HL-60/S4 treated with retinoic acid at 250 ng/mL for 4 days and 3 days (cell line): Measurements from ENCODE around the gene ZNF429.
"Not testable (repeated sequence)": the region's sequence is repeated elsewhere in the genome, so short reads cannot be mapped to it uniquely, and the experiment has no call there.

Source experiments
- in situ Hi-C: fragments of 300-500 bp; cut with MboI; formaldehyde crosslinking; loops from 2 replicates; pipeline ENCODE4 v1.7.0; 2022; ENCODE audit warnings: low sequenced_read_pairs

The ZNF429 gene

DNA sequence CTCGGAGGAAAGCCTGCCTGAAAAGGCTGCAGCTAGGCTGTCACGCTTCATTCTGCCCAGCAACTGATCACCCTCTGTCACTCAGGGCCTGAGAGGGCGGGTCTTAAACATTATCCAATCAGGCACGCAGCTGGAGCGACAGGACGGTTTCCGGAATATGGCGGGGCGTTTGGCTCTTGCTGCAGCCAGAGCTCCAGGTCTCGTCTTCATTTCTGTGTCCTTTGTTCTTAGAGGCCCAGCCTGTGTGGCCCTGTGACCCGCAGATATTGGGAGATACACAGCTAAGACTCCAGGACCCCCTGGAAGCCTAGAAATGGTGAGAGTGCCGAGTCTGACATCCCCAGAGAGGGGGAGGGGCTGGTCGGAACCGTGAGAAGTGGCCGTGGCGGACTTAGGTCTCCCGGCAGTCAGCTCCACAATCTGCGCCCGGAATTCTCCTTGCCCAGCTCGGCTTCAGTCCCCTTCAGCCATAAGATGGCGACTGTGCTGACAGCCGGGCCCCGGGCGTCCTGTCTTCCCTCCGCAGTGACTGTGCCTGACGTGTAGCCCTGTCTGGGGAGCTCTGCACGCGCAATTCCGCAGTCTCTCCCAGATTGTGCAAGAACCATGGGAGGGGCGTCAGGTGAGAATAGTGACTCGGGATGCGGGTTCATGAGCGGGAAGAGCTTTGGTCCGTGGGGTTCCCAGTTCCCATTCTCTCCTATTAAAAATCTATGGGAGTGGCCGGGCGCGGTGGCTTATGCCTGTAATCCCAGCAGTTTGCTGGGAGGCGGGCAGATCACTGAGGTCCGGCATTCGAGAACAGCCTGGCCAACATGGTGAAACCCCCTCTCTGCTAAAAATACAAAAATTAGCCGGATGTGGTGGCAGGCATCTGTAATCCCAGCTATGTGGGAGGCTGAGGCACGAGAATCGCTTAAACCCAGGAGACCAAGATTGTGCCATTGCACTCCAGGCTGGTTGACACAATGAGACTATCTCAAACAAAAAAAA is at the start of gene ZNF429:
TSS of gene ZNF429 (plus strand) at position 144 of the 993 bp plus-strand sequence. CDS start at position 314, 170 bp downstream.
- in situ Hi-C loops: no loop called here

DNA sequence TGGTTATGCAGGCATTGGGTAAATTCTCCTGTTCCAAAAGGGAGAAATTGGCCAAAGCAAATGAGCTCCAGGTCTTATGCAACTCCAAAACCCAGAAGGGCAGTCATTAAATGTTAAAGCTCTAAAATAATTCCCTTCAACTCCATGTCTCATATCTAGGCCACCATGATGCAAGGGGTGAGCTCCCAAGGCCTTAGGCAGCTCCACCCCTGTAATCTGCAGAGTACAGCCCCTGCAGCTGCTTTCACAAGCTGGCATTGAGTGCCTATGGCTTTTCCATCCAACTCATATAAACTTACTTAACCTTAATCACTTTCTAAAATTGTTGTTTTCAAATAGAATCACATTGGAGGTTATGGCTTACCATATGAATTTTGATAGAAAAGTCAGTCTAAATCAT is 44.7 kb upstream of the ZNF429 start:
- in situ Hi-C loops: no loop called here

DNA sequence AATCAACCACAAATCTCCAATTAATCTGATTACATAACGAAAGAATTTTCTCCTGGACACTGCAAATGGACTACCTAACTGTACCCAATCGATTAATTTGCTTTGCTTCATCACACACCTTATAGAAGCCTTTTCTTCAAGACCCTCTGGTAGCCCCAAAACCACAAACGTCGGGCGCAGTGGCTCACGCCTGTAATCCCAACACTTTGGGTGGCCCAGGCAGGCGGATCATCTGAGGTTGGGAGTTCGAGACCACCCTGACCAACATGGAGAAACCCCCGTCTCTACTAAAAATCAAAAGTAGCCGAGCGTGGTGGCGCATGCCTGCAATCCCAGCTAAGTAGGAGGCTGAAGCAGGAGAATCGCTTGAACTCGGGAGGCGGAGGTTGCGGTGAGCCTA is 42.9 kb upstream of the ZNF429 start:
- in situ Hi-C loops: no loop called here

DNA sequence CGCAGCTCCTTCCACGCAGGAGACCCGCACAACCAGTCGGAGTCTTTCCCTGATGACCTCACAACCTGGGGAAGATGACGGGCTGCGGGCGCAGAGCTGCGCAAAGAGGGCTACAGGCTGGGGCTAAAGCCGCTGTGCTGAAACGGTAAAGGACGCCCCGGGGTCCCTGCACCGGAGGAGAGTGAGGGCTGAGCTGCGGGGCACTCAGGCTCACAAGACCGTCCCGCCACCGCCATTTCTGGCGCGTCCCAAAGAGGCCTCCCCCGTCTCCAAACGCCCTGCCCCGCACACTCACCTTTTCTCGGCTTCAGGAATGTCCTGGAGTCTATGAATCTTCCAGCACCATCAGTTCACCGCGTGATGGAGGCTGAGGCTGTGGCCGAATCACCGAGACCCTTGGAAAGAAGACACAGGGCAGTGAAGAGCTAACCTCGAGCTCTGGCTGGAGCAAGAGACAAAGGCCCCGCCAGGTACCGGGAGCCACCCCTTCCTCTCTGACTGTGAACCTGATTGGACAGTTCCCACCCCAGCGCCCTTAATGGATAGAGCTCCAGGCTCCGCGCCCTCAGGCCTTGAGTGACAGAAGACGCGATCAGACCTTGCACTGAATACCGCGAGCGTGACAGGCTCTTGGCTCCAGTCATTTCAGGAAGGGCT is 41.8 kb upstream of the ZNF429 start:
- in situ Hi-C loops: no loop called here

DNA sequence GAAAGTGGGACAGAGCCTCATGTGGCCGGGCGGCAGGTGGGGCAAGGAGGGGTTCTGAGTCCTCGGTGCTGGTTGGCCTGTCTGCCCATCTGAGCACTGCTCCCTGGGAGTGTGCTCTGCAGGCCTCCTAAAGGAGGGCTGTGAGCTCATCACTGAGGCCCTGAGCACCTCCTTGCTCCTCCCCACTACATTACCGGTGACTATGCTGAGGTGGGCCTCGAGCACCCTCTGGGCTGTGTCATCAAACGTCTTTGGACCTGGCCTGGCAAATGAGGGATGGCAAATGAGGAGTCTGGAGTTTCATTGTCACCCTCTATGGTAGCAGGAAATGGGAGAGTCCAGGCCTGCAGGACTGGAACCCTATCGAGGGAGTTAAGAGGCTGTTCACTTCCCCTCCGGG is 38.8 kb upstream of the ZNF429 start:
- in situ Hi-C loops: no loop called here

DNA sequence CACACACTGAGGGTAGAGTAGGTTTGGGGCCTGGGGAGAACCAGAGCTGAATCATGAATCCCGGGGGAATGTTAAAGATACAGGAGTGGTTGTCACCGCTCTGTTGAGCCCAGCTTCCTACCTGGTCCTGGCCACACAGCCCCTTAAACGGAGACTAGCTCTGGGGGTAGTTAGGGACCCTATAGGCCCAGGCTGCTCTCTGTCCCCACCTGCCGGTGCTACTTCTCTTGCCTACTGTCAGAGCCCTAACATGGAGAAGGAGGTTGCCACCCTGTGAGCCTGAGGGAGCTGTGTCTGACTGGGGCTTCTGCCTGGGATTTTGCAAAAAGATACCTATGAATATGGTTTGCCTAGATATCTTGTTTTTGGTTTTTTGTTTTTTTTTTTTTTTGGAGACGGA is 36.6 kb upstream of the ZNF429 start:
- in situ Hi-C loops: no loop called here

DNA sequence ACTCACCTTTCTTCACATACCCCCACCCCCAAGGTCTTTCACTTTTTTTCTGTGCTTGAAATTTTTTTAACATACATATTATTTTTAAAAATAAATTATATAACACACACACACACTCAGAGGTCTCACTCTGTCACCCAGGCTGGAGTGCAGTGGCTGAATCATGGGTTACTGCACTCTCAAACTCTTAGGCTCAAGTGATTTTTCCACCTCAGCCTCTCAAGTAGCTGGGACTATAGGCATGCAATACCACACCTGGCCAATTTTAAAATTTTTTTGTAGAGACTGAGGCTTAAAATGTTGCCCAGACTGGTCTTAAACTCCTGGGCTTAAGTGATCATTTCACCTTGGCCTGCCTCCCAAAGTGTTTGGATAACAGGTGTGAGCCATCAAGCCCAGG is 32.9 kb upstream of the ZNF429 start:
- in situ Hi-C loops: no loop called here

DNA sequence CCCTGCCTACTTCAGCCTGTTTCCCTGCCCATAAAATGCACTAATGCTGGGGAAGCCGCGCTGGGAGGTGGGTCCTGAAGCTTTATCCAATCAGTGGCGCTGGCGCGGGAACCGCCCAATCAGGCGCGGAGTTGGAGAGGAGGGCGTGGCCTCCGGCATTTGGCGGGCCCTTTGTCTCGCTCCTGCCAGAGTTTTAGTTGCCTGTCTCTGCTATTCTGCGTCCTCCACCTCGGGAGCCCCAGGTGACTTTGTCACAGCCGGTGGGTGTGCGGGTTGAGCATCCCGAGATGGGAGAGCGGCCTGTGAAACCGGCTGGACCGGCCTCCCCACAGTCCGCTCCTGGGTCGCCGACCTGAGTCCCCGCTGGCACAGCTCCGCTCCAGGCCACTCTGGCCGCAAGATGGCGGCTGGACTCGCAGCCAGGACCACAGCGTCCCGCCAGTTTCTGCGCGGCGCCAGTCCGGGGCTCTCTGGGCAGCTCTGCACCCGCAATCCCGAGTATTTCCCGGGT is 30.7 kb upstream of the ZNF429 start:
- in situ Hi-C loops: no loop called here

DNA sequence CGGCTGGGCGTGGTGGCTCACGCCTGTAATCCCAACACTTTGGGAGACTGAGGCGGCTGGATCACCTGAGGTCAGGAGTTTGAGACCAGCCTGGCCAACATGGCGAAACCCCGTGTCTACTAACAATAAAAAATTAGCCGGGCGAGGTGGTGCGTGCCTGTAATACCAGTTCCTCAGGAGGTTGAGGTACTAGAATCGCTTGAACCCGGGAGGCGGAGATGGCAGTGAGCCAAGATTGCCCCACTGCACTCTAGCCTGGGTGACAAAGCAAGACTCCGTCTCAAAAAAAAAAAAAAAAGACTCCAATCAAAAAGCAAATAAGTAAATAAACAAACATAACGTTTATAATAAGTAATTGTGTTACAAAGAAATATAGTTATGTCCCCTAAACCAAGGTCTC is 23.0 kb upstream of the ZNF429 start:
- in situ Hi-C loops: not testable (repeated sequence)

DNA sequence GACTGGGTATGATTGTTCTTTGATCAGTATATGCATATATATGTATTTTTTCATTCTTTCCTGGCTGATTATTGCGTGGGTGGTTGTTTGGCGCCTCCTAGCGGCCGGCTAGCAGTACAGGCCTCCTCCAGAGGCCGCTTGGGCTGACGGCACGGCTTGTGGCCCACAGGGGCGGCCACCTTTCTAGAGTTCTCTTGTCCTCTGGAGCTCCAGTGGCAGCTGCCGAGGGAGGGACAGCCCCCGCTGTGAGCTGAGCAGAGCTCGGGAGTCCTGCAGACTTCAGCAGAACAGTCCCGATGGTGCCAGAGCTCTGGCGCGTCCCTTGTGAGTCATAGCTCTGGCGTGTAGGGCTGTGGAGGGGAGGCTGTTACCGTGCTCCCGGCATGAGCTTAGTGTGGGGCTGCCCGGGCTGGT is 22.5 kb upstream of the ZNF429 start:
- in situ Hi-C loops: no loop called here

DNA sequence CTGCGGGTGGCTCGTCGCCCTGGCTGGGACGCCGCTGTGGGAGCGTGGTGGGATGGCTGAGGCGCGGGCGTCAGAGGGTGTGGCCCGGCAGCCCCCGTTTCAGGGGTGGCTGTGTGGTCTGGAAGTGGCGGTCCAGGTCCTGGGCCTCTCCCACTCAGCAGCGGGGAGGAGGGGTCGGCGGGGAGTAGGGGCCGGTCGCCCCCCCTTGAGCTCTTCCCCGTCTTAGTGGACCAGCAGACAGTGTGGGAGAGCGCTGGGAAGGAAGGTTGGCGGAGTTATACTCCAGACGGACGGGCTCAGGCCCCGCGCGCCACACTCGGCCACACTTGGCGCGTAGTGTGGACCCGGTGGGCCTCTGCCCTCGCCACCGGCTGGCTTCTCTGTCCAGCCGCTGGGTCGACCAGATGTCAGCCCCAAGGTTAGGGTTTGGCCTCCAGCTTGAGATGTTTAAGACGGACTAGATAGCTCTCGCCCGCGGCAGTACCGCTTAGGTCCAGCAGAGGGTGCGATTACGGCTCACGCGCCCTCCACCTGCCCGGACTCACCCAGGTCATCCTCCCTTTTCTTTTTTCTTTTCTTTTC is 21.7 kb upstream of the ZNF429 start:
- in situ Hi-C loops: no loop called here

DNA sequence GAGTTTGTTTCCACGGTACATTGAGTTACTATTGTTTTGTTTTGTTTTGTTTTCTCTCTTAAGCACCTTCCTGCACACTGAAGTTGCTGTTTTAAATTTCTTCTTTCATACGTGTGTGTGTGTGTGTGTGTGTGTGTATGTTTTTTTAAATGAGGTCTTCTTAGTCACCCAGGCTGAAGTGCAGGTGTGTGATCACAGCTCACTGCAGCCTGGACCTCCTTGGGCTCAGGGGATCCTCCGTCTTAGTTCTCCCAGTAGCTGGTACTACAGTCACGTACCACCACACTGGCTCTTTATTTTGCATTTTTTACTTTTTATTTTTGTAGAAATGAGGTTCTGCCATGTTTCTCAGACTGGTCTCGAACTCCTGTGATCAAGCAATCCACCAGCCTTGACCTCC is 20.8 kb upstream of the ZNF429 start:
- in situ Hi-C loops: no loop called here

DNA sequence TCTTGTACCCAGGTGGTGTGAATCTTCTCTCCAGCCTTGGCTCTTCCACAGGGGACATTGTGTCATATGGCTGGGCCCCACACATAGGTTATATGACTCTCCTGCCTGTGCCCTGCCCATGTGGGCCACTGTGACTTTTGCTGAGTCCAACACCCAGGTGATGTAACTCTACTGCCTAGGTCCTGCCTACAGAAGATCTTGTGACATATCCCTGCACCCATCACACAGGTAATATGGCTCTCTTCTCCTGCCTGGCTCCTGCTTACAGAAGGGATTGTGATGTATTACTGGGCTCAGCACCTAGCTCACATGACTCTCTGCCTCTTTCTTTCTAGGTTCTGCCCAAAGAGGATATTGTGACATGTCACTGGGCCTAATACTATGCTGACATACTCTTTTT is 19.5 kb upstream of the ZNF429 start:
- in situ Hi-C loops: no loop called here

DNA sequence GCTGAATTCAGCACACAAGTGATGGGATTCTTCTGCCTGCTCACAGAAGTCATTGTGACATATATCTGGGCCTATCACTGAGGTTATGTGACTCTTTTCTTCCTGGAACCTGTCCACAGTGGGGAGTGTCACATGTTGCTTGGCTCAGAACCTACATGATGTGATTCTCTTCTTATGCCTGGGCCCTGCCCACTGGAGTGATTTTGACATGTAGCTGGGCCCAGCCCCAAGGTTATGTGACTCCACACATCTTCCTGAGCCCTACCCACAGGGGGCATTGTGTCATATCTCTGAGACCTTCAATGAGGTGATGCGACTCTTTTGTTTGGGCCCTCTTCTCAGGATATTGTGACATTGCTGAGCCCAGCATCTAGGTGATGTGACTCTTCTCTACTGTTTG is 17.4 kb upstream of the ZNF429 start:
- in situ Hi-C loops: no loop called here

DNA sequence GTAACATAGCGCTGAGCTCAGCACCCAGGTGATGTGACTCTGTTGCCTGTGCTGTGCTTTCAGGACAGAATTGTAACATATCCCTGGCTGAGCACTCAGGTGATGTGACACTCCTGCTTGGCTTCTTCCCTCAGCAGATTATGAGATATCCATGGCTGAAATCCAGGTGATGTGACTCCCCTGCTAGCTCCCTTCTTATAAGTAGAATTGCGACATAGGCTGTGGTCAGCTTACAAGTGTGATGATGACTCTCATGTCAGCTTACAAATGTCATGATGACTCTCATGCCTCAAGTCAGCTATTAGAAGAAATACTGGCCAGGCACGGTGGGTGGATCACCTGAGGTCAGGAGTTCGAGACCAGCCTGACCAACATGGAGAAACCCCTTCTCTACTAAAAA is 14.3 kb upstream of the ZNF429 start:
- in situ Hi-C loops: no loop called here

DNA sequence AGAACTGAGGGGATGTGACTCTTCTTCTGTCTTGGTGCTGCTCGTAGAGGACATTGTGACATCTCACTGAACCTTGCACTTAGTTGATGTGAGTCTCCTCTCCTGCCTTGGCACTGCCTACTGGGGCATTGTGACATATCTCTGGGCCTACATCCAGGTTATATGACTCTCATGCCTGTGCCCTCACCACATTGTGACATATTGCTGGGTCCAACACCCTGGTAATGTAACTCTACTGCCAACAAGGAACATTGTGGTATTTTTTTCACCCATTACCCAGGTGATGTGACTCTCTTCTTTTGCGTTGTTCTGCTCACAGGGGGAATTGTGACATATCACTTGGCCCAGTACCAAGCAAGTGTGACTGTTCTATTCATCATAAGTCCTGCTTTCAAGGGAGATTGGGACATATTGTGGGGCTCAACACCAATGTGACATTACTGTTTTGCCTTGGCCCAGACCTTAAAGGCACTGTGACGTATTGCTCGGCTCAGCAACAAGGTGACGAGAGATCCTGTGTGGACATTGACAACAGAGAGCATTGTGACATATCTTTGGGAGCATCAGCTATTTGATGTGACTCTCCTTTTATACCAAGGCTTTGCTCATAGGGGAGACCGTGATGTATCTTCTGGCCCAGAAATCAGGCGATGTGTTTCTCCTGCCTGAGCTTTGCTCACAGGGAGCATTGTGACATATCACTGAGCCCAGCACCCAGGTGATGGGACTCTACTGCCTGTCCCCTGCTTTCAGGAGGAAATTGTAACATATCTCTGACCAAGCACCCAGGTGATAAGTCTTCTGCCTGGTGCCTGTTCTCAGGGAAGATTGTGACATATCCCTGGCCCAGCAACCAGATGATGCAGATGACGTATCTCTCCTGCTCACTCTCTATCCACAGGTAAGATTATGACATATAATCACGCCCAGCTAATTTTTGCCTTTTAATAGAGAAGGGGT is 12.2 kb upstream of the ZNF429 start:
- in situ Hi-C loops: no loop called here

DNA sequence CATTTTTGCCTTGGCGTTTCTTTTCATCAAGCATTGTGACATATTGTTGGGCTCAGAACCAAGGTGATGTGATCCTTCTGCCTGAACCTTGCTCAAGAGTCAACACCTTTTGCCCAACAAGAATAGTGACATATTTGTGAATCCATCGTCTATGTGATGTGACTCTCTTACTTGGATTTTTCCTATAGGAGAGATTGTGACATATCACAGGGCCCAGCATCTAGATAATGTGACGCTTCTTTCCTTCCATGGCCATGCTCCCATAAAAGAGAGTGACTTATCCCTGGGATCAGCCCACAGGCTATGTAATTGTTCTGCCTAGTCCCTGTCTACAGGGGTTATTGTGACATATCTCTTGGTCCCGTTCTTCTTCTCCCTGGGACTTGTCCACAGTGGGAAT is 8.5 kb upstream of the ZNF429 start:
- in situ Hi-C loops: no loop called here

DNA sequence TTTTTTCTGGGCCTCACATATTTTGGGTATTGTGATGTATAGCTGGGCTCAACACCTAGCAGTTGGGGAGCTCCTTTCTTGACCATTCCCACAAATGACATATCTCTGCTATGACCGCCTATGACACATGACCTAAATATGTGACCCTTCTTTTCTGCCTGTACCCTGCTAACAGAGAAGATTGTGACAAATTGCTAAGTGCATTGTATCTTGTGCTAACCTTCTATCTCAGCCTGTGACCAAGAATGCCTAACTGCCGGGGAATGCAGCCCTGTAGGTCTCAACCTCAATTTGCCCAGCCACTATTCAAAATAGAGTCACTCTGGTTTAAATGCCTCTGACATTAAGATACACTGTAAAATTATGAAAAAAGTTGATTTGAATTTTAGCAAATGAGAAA is 6.8 kb upstream of the ZNF429 start:
- in situ Hi-C loops: no loop called here

DNA sequence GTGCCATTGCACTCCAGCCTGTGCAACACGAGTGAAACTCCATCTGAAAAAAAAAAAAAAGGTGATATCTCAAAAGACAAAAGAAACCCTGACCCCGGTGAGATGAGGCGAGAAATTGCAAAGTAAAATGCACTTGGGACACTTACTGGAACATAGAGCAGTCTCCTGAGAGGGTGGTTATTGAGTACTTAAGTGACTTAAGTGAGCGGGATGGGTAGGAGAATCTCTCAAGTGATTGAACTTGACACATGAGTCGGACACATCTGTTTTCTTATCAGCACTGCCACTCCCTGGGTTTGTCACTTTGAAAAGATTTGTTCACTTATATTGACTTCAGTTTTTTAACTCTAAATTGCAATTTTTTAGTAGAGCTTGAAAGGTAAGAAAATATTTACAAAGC is 2.8 kb downstream of the ZNF429 start:
- in situ Hi-C loops: no loop called here

DNA sequence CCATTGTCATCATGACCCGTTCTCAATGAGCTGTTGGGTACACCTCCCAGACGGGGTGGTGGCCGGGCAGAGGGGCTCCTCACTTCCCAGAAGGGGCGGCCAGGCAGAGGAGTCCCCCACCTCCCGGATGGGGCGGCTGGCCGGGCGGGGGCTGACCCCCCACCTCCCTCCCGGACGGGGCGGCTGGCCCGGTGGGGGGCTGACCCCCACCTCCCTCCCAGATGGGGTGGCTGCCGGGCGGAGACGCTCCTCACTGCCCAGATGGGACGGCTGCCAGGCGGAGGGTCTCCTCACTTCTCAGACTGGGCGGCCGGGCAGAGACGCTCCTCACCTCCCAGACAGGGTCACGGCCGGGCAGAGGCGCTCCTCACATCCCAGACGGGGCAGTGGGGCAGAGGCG is 5.7 kb downstream of the ZNF429 start:
- in situ Hi-C loops: not testable (repeated sequence)
